Natural killer cell (primary cell): ENCODE results near the gene ARMC9. TPM values are rescaled to one million over a fixed set of nuclear protein-coding genes. Genes with fewer than 3 reads are reported as not detected.

Source experiments
- ATAC-seq, 3 donors: fragments of 150-1000 bp in 2 of 3; fragments of 200-7000 bp in 1 of 3; cut with Tn5 transposase; 1 replicate in 1 of 3; 2 replicates in 2 of 3; pipeline ENCODE4 v1.10.0; 2021; ENCODE audit warnings: mild to moderate bottlenecking in 2 of 3, moderate library complexity in 2 of 3
- DNase-seq, 2 donors: peaks; one replicate each; pipeline versions ENCODE4 v3.0.0 to v3.0.0-alpha.2; 2013 to 2021; ENCODE audit warnings: mixed read lengths in 1 of 2
- H3K27ac ChIP-seq: one replicate; pipeline ENCODE4 v1.5.1; 2013; ENCODE audit warnings: mild to moderate bottlenecking, low read length
- H3K27me3 ChIP-seq: one replicate; pipeline ENCODE4 v1.6.1; 2013; ENCODE audit warnings: low read length; ENCODE audit not compliant: control insufficient read depth, insufficient read depth
- H3K36me3 ChIP-seq: one replicate; pipeline ENCODE4 v1.6.1; 2013; ENCODE audit warnings: low read length; ENCODE audit not compliant: control insufficient read depth, insufficient read depth
- H3K4me1 ChIP-seq: one replicate; pipeline ENCODE4 v1.6.1; 2013; ENCODE audit warnings: low read length; ENCODE audit not compliant: control insufficient read depth, insufficient read depth
- H3K4me3 ChIP-seq: one replicate; pipeline ENCODE4 v1.5.1; 2013; ENCODE audit warnings: low read length
- H3K9me3 ChIP-seq: one replicate; pipeline ENCODE4 v1.6.1; 2013; ENCODE audit warnings: low read length; ENCODE audit not compliant: control insufficient read depth, insufficient read depth
- H3K27ac Mint-ChIP-seq, 2 donors: one replicate each; pipeline ENCODE4 v1.8.0; 2022; ENCODE audit warnings: mild to moderate bottlenecking in 2 of 2, mixed read lengths in 2 of 2, moderate library complexity in 1 of 2
- H3K27me3 Mint-ChIP-seq, 2 donors: one replicate each; pipeline ENCODE4 v1.8.0; 2022; ENCODE audit warnings: low read depth in 2 of 2, mixed read lengths in 2 of 2
- H3K36me3 Mint-ChIP-seq: one replicate; pipeline ENCODE4 v1.8.0; 2022; ENCODE audit warnings: mixed read lengths
- H3K4me1 Mint-ChIP-seq, 2 donors: one replicate each; pipeline ENCODE4 v1.8.0; 2022; ENCODE audit warnings: mixed read lengths in 2 of 2
- H3K4me3 Mint-ChIP-seq: one replicate; pipeline ENCODE4 v1.8.0; 2022; ENCODE audit warnings: mild to moderate bottlenecking, moderate library complexity, mixed read lengths
- H3K9me3 Mint-ChIP-seq, 2 donors: one replicate each; pipeline ENCODE4 v1.8.0; 2022; ENCODE audit warnings: mixed read lengths in 2 of 2
- WGBS: methylation state at CpG from one replicate; pipeline ENCODE4 v1.1.7; 2013; ENCODE audit warnings: missing lambda C conversion rate; ENCODE audit not compliant: insufficient coverage; 5-methylcytosine and 5-hydroxymethylcytosine counted together
- intact Hi-C: fragments of 100-400 bp; cut with micrococcal nuclease; formaldehyde crosslinking; loops from one replicate; pipeline ENCODE4 v1.14.2; 2022
- total RNA-seq, 4 donors: library from RNA; stranded (reverse); fragments of 120-200 nt in 1 of 4; gene quantifications; one replicate each; pipeline versions ENCODE4 v1.2.3 to v1.2.4, GENCODE V29; 2013 to 2022
- TF ChIP-seq, protein P1 (sequence below): fragments of 200-600 bp; IDR thresholded peaks from one replicate; pipeline ENCODE4 v1.8.0; 2022; ENCODE audit warnings: antibody characterized with exemption

Gene ARMC9
- total RNA-seq, 3 donors from 2014 or later (not counting 1 experiment from before 2014, with no cell fraction given): 1.2 to 2.3 (median 2.0) TPM

DNA sequence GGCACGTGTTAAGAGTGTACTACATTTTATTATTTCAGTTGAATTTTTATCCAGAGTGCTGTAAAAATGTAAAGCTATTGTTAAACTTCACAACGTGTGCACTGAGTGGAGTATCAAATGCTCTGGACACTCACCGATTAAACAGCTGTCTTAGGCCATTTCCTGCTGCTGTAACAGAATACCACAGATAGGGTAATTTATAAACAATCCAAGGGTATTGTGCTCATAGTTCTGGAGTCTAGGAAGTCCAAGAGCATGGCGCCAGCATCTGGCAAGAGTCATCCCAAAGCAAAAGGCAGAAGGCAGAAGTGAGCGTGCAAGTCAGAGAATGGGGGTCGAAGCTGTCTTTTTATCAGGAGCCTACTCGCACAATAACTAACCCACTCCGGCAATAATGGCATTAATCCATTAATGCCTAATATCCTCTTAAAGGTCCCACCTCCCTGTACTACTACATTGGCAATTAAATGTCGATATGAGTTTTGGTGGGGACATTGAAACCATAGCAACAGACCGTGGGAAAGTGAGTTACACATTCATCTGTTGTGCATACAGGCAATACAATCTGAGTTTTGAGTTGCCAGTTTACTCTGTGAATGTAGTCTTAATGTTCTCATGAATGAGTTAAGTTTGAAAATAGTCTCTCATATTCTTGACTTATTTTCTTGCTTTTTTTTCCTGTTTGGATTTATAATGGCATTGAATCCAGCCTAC, 64.8 kb downstream of the ARMC9 start:
- 94% methylated on average over 9 of the region's 10 CpGs for WGBS

DNA sequence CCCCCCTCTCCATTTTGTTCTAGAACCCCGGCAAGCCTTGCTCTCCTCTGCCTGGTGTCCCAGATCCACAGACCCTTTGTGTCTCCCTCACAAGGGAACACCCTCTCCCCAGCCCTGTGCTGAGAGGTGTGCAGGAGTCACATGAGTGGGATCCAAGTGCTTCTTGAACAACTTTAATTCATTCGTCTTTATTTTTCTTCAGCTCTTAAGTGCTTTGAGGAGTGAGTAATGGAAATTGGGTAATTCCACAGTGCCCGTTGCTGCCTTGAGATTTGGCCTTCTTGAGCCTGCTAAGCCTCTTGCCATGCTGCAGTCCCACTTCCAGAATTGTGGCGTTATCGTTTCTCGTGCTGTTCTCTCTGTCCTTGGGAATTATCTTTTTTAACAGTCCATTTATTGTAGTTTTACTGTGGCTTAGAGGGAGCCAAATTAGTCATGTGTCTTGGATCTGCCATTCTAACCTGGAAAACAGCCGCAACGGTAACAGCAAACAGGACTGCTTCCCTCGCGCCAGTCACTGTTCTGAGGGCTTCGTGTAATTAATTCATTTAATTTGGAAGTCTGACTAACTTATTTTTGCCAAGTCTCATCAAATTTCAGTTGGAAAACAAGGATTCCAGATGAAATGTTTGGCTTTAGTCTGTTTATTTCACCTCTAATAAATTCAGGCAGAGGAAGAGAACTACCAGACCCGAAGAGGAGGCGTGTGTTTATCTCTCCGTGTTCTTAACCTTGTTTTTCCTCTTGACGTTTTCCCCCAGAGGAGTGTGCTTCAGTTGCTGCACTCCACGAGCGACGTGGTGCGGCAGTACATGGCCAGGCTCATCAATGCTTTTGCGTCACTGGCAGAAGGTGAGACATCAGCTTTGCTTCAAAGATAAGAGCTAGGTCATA, 72.0 kb downstream of the ARMC9 start:
- H3K4me1 Mint-ChIP-seq: no peaks in the 10 kb centered on the region
- Histone ChIP-seq H3K9me3 (no peaks in the 10 kb centered on the region), H3K27ac (no peak overlapping the region), H3K36me3 (no peaks in the 10 kb centered on the region), H3K4me1 (no peaks in the 10 kb centered on the region), H3K27me3 (no peaks in the 10 kb centered on the region), H3K4me3 (no peak overlapping the region)
- no peak for ATAC-seq
- no peaks in the 10 kb centered on the region for H3K9me3 Mint-ChIP-seq
- DNase-seq: no peak
- no peak overlapping the region for H3K4me3 Mint-ChIP-seq
- H3K36me3 Mint-ChIP-seq: no peaks in the 10 kb centered on the region
- no peaks in the 10 kb centered on the region for H3K27me3 Mint-ChIP-seq
- no peak overlapping the region for H3K27ac Mint-ChIP-seq
- intact Hi-C loops: no loop called here
- TF ChIP-seq, protein P1, sequence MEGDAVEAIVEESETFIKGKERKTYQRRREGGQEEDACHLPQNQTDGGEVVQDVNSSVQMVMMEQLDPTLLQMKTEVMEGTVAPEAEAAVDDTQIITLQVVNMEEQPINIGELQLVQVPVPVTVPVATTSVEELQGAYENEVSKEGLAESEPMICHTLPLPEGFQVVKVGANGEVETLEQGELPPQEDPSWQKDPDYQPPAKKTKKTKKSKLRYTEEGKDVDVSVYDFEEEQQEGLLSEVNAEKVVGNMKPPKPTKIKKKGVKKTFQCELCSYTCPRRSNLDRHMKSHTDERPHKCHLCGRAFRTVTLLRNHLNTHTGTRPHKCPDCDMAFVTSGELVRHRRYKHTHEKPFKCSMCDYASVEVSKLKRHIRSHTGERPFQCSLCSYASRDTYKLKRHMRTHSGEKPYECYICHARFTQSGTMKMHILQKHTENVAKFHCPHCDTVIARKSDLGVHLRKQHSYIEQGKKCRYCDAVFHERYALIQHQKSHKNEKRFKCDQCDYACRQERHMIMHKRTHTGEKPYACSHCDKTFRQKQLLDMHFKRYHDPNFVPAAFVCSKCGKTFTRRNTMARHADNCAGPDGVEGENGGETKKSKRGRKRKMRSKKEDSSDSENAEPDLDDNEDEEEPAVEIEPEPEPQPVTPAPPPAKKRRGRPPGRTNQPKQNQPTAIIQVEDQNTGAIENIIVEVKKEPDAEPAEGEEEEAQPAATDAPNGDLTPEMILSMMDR: no peak
- WGBS: 92% methylated on average over 20 of the region's 20 CpGs

More for the DNA sequence above, 64.8 kb downstream of the ARMC9 start:
- Histone ChIP-seq H3K27ac (no peak overlapping the region), H3K36me3 (no peaks in the 10 kb centered on the region), H3K4me3 (no peak overlapping the region), H3K9me3 (no peaks in the 10 kb centered on the region), H3K27me3 (no peaks in the 10 kb centered on the region), H3K4me1 (no peaks in the 10 kb centered on the region)
- Mint-ChIP-seq H3K36me3 (no peaks in the 10 kb centered on the region), H3K9me3 (no peaks in the 10 kb centered on the region), H3K27ac (no peak overlapping the region), H3K27me3 (no peaks in the 10 kb centered on the region), H3K4me3 (no peak overlapping the region), H3K4me1 (no peaks in the 10 kb centered on the region)
- ATAC-seq: no peak
- TF ChIP-seq, protein P1: no peak
- no peak for DNase-seq
- intact Hi-C loops: no loop called here

DNA sequence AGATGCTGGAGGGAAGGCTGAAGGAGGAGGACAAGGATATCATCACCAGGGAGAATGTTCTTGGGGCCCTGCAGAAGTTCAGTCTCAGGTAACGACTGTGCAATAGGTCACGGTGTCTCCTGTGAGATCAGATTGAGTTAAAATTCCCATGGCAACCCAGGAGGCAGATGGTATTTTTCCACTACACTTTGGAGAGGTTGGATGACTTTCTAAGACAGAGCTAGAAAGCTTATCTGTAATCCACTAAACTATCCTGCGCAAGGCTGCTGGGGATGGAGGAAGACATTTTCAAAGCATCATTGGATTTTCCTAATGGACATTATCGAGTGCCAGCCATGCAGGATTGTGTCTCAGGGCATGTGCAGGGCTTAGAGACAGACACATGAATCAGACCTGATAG, 74.6 kb downstream of the ARMC9 start:
- Mint-ChIP-seq H3K4me1 (no peaks in the 10 kb centered on the region), H3K27ac (no peak overlapping the region), H3K4me3 (no peak overlapping the region), H3K27me3 (no peaks in the 10 kb centered on the region), H3K9me3 (no peaks in the 10 kb centered on the region), H3K36me3 (no peaks in the 10 kb centered on the region)
- H3K27me3 ChIP-seq: no peaks in the 10 kb centered on the region
- H3K4me3 ChIP-seq: no peak overlapping the region
- no peaks in the 10 kb centered on the region for H3K4me1 ChIP-seq
- WGBS: 87% methylated on average over 4 of the region's 4 CpGs
- DNase-seq (no peak), ATAC-seq (no peak)
- TF ChIP-seq, protein P1: no peak
- H3K27ac ChIP-seq: no peak overlapping the region
- no peaks in the 10 kb centered on the region for H3K9me3 ChIP-seq
- intact Hi-C loops: no loop called here
- H3K36me3 ChIP-seq: no peaks in the 10 kb centered on the region
